NB4 (cell line): Measurements from ENCODE around the gene STH.

Experiments used
- MAX ChIP-seq: IDR thresholded peaks from 2 replicates; pipeline ENCODE4 v1.6.1; 2011; ENCODE audit warnings: low read depth, low read length
- MYC ChIP-seq: IDR thresholded peaks from 2 replicates; pipeline ENCODE4 v1.6.1; 2011; ENCODE audit warnings: low read depth, low read length
- POLR2A ChIP-seq: IDR thresholded peaks from 2 replicates; pipeline ENCODE4 v1.6.1; 2011; ENCODE audit warnings: mild to moderate bottlenecking; ENCODE audit not compliant: insufficient read length; ENCODE audit errors: extremely low read depth
- TF ChIP-seq, protein P1 (sequence below): IDR thresholded peaks from one replicate; pipeline ENCODE4 v1.5.1; 2012; ENCODE audit warnings: low read depth, low read length

DNA sequence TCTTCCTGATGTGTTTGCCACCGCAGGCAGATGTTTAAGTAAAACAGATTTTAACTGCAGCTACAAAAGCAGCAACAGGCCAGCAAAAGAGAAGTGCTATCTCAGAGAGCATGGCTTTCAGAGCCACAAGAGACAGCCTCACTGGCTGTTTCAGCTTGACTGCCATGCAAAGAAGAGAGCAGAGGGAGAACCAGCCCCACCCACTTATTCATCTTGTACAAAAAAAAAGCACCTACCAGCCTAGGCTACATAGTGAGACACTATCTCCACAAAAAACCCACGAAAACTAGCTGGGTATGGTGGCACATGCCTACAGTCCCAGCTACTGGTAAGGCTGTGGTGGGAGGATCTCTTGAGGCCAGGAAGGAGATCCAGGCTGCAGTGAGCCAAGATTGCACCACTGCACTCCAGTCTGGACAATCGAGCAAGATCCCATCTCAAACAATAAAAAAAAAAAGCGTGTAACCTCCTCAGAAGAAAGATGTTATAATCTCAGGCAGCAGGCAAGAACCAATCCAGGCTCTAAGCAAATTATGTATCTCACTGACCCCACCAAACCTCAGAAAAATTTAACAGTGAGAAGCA, 30.0 kb downstream of the STH start:
- TF ChIP-seq, protein P1, sequence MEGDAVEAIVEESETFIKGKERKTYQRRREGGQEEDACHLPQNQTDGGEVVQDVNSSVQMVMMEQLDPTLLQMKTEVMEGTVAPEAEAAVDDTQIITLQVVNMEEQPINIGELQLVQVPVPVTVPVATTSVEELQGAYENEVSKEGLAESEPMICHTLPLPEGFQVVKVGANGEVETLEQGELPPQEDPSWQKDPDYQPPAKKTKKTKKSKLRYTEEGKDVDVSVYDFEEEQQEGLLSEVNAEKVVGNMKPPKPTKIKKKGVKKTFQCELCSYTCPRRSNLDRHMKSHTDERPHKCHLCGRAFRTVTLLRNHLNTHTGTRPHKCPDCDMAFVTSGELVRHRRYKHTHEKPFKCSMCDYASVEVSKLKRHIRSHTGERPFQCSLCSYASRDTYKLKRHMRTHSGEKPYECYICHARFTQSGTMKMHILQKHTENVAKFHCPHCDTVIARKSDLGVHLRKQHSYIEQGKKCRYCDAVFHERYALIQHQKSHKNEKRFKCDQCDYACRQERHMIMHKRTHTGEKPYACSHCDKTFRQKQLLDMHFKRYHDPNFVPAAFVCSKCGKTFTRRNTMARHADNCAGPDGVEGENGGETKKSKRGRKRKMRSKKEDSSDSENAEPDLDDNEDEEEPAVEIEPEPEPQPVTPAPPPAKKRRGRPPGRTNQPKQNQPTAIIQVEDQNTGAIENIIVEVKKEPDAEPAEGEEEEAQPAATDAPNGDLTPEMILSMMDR, result no peak
- TF ChIP-seq POLR2A (no peak), MAX (no peak), MYC (no peak)
